Epithelial cell of proximal tubule (primary cell): ENCODE measurements around the gene HDAC6. TPM values are rescaled to one million over a fixed set of nuclear protein-coding genes. Genes with fewer than 3 reads are reported as not detected.
A peak's percentile ranks its signal among the peaks of the same experiment; 100 is the strongest.

Source experiments
- DNase-seq: peaks from one replicate; pipeline ENCODE4 v3.0.0-alpha.2; 2011; ENCODE audit warnings: low read depth
- H3K4me3 ChIP-seq: 2 replicates; pipeline ENCODE4 v1.5.1; 2011; ENCODE audit warnings: low read depth, mild to moderate bottlenecking, low read length
- CTCF ChIP-seq: conservative IDR thresholded peaks from 2 replicates; pipeline ENCODE4 v1.5.1; 2012; ENCODE audit warnings: low read depth, mild to moderate bottlenecking, low read length
- total RNA-seq: library from RNA; depleted of rRNA; stranded (reverse); fragments of >200 nt; gene quantifications from 2 replicates; pipeline ENCODE4 v1.2.3, GENCODE V29; 2015

Gene HDAC6
- total RNA-seq, 1 donor from 2014 or later, result 30.8 TPM

GRCh38 chrX:48794911-48795515 lies 6.9 kb upstream of the HDAC6 start:
- no peak for DNase-seq
- TF ChIP-seq CTCF, result no peak
- no peak overlapping the region for H3K4me3 ChIP-seq

GRCh38 chrX:48798318-48798717 lies 3.5 kb upstream of the HDAC6 start:
- no peak overlapping the region for H3K4me3 ChIP-seq
- TF ChIP-seq CTCF, result no peak
- DNase-seq, result no peak

GRCh38 chrX:48800574-48801279 lies 1.1 kb upstream of the HDAC6 start:
- peak overlapping the region; percentile 71 for H3K4me3 ChIP-seq
- DNase-seq, result no peak
- no peak for TF ChIP-seq CTCF

GRCh38 chrX:48802089-48802904 lies 430 bp downstream of the HDAC6 start:
- peak; percentile 38 for DNase-seq
- peak overlapping the region; percentile 76 for H3K4me3 ChIP-seq
- no peak for TF ChIP-seq CTCF

- H3K4me3 ChIP-seq, result peak overlapping the region; percentile 76
- TF ChIP-seq CTCF, result no peak
- DNase-seq, result no peak
These were observed 986 bp downstream of the HDAC6 start for GRCh38 chrX:48802905-48803200.

- DNase-seq, result no peak
- H3K4me3 ChIP-seq, result no peak overlapping the region
- no peak for TF ChIP-seq CTCF
These were observed 4.2 kb downstream of the HDAC6 start for GRCh38 chrX:48806081-48806480.
